NB4 (cell line): Measurements from ENCODE around the gene ATAD1.

Source experiments
- POLR2A ChIP-seq: IDR thresholded peaks from 2 replicates; pipeline ENCODE4 v1.6.1; 2011; ENCODE audit warnings: mild to moderate bottlenecking; ENCODE audit not compliant: insufficient read length; ENCODE audit errors: extremely low read depth
- TF ChIP-seq, protein P1 (sequence below): IDR thresholded peaks from one replicate; pipeline ENCODE4 v1.5.1; 2012; ENCODE audit warnings: low read depth, low read length

DNA sequence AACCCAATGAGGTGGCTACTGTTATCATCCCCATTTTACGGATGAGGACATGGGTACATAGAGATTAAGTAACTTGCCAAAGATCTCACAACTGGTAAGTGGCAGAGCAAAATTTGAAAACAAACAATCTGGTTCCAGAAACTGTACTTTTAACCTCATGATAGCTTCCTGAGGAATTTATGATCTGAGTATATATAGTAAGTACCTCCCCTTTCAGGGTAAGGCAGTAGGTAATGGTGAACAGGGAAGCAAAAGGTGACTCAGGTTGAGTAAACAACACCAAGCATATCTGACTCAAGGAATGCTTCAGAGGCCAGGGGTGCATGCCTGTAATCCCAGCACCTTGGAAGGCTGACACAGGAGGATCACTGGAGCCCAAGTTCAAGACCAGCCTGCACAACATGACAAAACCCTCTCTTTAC lies 24.2 kb upstream of the ATAD1 start:
- TF ChIP-seq, protein P1, sequence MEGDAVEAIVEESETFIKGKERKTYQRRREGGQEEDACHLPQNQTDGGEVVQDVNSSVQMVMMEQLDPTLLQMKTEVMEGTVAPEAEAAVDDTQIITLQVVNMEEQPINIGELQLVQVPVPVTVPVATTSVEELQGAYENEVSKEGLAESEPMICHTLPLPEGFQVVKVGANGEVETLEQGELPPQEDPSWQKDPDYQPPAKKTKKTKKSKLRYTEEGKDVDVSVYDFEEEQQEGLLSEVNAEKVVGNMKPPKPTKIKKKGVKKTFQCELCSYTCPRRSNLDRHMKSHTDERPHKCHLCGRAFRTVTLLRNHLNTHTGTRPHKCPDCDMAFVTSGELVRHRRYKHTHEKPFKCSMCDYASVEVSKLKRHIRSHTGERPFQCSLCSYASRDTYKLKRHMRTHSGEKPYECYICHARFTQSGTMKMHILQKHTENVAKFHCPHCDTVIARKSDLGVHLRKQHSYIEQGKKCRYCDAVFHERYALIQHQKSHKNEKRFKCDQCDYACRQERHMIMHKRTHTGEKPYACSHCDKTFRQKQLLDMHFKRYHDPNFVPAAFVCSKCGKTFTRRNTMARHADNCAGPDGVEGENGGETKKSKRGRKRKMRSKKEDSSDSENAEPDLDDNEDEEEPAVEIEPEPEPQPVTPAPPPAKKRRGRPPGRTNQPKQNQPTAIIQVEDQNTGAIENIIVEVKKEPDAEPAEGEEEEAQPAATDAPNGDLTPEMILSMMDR, result no peak
- no peak for TF ChIP-seq POLR2A
